ENCODE data around the gene ART5.
"Not testable (repeated sequence)": the region's sequence is repeated elsewhere in the genome, so short reads cannot be mapped to it uniquely, and the experiment has no call there.

The ART5 gene

DNA sequence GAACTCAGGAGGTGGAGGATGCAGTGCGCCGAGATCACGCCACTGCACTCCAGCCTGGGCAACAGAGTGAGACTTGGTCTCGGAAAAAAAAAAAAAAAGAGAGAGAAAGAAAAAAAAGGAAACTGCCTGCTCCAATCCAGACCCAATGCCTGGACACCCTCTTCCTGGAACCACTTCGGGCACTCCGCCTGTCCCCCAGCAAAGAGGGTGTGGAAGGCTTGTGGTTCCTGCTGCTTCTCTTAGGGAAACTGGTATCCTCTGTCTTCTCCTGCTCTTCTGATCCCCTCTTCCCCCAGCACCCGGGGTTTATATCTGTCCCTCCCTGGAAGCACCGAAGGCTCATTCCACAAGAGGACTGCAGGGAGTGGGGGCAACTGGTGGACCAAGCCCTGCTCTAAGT is 16.5 kb upstream of the ART5 start:
- no peak for DNase-seq (ENCODE audit: low read depth)

DNA sequence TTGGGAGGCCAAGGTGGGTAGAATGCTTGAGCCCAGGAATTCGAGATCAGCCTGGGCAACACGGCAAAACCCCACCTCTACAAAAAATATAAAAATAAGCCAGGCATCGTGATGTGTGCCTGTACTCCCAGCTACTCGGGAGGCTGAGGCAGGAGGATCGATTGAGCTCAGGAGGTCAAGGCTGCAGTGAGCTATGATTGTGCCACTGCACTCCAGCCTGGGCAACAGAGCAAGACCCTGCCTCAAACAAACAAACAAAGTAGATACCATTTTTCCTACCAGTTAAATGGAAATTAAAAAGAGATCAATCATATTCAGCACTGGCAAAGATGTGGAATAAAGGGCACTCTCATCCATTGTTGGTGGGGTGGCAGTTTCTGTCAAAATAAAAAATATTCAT is 15.5 kb upstream of the ART5 start:
- not testable (repeated sequence) for DNase-seq (ENCODE audit: low read depth)

DNA sequence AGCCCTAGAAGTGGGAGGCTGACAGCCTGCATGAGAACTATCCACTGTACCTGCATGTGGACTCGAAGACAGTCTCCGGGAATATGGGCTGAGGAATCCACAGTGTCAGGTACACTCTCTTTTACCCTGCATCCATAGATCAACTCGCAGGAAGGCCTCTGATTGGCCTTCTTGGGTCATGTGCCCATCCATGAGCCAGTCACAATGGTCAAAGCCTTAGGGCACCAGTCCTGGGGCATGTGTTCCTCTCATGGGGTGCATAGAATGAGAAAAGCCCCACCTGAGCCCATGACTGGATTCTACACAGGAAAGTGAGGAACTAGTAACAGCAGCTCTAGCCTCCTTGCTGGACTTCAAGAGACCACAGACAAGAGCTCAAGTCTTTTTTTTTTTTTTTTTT is 13.8 kb upstream of the ART5 start:
- DNase-seq (ENCODE audit: low read depth), result no peak

DNA sequence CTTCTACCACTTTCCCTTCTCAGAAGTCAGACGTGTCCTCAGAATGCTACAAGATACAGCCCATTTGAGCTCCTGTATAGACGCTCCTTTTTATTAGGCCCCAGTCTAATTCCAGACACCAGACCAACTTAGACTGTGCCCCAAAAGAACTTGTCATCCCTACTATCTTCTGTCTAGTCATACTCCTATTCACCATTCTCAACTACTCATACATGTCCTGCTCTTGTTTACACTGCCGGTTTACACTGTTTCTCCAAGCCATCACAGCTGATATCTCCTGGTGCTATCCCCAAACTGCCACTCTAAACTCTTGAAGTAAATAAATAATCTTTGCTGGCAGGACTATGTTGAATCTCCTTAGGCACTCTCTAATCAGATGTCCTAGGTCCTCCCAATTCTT is 10.7 kb upstream of the ART5 start:
- not testable (repeated sequence) for DNase-seq (ENCODE audit: low read depth)

DNA sequence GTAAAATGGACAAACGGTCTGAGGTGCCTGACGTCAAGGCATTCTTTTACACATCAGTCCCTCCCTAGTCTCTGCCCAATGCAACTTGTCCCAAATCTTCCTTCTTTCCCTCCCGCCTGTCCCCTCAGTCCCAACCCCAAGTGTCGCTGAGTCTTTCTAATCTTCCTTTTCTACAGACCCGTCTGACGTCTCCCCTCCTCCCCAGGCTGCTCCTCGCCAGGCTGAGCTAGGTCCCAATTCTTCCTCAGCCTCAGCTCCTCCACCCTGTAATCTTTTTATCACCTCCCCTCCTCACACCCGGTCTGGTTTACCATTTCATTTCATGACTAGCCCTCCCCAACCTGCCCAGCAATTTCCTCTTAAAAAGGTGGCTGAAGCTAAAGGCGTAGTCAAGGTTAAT is 7.6 kb upstream of the ART5 start:
- DNase-seq (ENCODE audit: low read depth), result not testable (repeated sequence)

DNA sequence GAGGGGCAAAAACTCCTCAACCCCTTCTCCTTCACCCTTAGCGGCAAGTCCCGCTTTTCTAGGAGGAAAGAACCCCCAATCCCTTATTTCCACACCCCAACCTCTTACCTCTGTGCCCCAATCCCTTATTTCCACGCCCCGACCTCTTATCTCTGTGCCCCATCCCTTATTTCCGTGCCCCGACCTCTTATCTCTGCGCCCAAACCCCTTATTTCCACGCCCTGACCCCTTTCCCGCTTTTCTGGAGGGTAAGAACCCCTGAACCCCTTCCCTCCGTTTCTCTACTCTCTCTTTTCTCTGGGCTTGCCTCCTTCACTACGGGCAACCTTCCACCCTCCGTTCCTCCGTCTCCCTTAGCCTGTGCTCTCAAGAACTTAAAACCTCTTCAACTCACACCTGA is 7.1 kb upstream of the ART5 start:
- DNase-seq (ENCODE audit: low read depth), result not testable (repeated sequence)

DNA sequence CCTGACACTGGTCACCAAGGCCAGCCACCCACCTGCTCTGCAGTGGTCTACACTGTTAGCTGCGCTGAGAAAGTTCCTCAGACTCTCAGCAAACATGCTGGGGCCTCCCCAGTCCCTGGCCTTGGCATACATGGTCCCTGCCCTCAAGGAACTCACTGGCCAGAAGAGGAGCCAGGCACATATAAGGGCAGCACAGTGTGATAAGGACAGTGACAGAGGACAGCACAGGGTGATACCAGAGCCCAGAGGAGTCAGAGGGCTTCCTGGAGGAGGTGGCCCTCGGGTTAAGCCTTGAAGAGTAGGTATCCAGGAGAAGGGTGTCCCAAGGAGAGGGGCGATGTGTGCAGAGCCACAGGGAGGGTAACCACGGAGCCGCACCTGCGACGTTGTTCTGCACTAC is 3.8 kb upstream of the ART5 start:
- DNase-seq (ENCODE audit: low read depth), result no peak

DNA sequence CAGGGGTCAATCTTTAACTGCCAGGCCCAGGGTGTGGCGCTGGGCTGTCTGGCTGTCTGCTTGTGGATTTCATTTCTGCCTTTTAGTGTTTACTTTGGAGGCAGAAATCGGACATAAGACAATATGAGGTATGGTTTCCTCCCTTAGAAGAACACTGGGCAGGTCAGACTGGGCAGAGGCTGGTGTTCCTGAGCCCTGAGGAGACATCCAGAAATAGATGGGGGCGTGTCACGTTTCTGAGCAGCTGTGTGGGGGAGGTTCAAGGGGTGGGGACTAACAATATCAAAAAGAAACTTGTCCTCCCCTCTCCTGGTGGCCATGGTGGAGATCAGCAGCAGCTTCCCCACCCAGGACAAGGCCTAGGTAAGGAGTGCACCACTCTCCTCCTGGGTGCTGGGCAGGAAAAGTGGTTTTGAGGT is 3.0 kb upstream of the ART5 start, which contains the start of gene ART1:
TSS of gene ART1 (plus strand) at position 312 of the 419 bp plus-strand sequence. CDS start 14,086 bp downstream, outside the sequence.
- DNase-seq (ENCODE audit: low read depth), result no peak

DNA sequence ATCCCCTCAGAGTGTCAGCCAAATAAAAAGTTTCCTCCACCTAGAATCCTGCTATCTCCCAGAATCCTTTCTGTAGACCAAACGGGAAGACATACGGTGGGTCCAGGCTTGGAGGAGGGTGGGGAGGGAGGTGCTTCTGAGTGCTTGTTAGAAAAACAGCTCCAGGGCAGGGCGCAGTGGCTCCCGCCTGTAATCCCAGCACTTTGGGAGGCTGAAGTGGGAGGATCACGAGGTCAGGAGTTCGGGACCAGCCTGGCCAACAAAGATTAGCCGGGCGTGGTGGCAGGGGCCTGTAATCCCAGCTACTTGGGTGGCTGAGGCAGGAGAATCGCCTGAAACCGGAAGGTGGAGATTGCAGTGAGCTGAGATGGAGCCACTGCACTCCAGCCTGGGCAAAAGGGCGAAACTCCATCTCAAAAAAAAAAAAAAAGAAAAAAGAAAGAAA is 1.3 kb upstream of the ART5 start:
- DNase-seq (ENCODE audit: low read depth), result not testable (repeated sequence)

DNA sequence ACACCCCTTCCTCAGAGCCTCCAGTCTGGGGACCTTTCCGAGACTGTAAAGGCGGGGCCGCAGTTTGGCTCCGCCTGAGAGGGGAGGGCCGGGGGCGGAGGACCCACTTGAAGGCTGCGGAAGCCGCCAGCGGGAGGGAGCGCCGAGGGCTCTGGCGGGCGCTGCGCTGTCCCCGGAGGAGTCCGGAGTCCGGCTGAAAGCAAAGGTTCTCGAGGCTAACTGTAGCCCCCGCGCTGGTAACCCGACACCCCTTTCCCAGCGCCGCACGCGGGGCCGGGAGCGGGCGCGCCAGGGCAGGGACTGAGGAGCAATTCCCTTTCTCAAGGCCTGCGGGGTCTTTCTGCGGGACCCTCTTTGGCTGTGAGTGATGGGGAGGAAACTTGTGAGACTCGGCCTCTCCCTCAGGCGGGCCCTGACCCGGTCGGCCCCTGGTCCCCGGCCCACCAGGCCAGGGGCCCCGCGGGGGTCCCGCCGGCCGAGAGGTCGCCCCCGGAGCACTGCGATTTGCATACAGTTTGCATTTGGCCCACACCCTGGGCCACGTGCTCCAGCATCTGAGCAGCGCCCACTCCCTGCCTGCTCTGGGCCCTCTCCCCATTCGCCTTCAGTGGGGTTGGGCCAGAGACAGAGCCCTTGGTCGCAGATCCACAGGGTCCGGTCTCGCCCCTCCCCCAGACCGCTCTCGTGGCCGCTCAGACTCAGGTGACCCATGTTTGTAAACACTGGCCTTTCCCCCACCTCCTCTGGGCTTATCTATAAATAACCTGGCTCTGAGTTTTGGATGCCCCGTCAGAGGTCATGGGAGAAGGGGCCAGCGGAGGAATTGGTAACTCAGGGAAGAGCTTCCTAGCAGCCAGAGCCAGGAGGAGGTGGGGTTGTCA is 519 bp upstream of the ART5 start:
- peak; percentile 41 for DNase-seq (ENCODE audit: low read depth)

DNA sequence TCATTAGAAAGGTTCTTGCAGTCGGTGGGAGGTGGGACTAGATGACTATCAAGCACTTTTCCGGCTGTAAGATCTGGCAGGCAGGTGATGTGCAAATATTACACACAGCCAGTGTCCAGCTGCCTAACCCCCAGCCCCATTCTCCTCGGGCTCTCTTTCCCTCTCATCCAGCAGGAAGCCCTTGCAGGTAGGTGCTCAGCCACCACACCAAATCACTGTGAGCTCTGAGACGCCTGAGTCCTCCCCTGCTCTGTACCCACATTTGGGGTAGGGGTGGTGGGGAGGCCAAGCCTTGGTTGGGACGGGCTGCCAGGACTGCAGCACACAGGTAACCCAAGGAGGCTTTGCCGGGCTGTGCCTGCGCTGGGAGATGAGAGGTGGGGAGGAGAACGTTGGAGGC is 601 bp downstream of the ART5 start:
- DNase-seq (ENCODE audit: low read depth), result no peak

DNA sequence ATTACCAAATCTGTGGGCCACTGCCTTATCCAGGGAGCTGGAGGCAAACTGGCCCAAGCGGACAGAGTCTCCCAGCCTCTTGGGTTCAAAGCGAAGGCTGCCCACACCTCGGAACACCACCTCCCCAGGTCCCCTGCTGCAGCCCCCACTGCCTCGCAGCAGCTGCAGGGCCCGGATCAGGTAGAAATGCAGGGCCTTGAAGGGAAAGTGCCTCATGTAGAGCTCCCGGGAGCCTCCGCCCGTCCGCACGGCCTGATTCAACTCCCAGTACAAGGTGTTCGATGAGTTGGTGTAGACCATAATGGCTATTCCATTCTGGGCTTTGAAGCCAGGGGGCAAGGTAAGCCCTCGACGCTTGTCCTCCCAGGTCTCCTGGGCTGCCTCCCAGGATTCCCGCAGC is 2.0 kb downstream of the ART5 start:
- DNase-seq (ENCODE audit: low read depth), result no peak

DNA sequence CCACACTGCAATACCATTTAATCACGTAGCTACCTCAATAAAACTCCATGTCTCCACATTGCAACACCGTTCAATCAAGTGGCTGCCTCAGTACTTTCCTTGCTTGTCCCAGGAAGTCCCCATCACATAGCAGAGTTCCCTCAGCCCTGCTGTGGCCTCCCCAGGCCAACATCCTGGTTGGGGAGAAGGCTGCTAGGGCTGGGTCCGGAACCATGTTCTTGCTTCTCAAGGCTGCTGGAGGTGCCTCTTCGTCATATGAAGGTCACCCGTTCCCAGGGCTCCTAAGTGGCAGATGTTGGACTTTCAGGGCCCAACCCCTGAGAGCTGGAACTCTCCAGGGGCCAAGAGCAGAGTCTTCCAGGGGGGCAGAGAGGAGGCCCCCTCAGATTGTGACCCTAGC is 3.3 kb downstream of the ART5 start:
- no peak for DNase-seq (ENCODE audit: low read depth)

DNA sequence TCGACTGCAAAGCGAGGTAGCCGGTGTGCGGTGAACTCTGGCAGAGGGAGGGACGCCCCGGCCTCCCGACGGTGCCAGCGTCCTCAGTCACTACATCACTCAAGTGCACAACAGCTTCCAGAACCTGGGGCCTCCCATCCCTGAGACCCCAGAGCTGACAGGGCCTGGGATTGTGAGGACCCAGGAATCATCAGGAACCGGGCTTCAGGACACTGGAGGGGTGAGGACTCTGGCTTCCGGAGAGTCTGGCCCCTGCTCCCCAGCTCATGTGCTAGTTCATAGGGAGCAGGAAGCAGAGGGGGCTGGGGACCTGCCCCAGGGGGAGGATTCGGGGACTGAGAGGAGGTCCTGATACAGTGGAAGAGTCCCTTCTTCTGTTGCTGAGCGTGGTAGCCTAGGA is 4.6 kb downstream of the ART5 start:
- no peak for DNase-seq (ENCODE audit: low read depth)

DNA sequence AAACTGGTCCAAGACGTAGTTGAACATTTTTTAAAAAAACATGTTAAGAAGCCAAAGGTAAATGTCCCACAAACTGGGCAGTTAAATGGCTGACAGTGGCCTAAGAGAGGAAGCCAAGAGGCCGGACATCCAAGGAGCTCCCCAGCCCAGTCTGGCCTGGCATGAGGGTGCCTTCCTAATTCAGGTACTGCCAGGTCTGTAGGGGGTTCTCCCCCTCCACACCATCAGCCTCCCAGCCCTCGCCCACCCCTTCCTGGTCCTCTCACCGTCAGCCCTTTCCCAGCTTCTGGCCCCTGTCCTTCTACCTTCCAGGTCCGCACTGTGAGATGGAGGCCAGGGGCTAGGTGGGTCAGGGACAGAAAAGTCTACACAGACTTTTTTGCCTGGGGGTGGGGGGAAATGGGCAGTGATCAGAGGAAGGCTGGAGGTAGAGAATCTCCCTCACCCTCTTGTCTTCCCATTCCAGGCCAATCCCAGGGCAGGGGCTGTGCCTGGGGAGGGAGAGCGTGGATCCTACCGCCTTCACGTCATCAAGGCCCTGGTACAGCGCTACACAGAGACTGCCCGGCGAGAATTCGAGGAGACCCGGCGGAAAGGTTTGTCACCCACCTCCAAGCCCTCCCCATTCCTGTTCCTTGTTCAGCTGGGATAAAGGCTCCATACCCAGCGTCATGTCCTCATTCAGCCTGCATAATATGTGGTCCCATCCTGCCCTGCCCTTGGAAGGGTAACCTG is 6.0 kb downstream of the ART5 start:
- DNase-seq (ENCODE audit: low read depth), result no peak

DNA sequence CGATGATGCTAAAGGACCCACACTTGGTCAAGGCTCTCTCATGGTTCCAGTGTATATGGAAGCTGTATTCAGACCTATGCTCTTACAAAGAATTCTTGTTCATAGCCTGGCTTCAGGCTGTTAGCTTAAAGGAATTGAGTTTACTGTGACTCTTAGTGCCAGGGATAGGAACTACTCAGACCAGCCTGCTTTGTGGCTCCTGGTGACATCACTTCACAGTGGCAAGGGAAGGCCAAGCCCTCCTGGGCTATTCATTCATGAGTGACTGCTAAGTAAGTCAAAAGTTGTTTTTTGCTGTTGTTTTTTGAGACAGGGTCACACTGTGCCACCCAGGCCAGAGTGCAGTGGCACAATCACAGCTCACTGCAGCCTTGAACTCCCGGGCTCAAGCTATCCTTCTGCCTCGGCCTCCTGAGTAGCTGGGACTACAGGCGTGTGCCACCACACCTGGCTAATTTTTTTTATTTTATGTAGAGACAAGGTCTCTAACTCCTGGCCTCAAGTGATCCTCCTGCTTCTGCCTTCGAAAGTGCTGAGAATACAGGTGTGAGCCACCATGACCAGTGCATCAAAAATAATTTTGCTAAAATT is 9.6 kb downstream of the ART5 start:
- no peak for DNase-seq (ENCODE audit: low read depth)

DNA sequence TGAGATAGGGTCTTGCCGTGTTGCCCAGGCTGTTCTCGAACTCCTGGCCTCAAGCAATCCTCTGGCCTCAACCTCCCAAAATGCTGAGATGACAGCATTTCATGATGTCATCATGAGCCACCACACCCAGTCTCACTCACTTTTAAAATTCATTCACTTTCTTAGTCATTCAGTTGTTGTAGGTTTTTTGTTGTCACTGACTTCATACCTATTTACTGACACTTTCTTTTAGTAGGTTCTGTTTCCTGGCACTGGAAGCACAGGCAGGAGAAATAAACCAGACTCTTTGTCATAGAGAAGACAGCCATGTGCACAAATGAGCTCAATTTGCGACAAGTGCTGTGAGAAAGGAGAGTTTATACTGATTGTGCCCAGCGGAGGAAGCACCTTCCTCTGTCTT is 10.5 kb downstream of the ART5 start:
- no peak for DNase-seq (ENCODE audit: low read depth)

DNA sequence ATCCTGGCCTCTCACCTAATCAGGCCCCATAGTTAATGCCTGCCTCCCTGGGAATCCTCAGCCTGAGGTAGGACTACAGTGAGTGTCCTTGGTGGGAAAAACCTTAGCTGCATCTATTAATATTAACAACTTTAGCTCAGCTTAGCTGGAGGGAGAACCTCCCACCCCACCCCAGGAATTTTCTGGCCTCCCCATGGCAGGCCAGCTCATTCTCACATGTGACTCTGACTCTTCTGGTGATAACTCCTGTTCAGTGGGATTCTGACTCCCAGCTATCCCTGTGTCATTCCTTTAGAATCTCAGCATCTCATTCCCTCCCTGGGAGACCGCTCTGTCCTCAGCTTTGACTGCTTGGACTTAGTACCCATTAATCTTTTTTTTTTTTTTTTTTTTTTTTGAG is 14.5 kb downstream of the ART5 start:
- DNase-seq (ENCODE audit: low read depth), result no peak

DNA sequence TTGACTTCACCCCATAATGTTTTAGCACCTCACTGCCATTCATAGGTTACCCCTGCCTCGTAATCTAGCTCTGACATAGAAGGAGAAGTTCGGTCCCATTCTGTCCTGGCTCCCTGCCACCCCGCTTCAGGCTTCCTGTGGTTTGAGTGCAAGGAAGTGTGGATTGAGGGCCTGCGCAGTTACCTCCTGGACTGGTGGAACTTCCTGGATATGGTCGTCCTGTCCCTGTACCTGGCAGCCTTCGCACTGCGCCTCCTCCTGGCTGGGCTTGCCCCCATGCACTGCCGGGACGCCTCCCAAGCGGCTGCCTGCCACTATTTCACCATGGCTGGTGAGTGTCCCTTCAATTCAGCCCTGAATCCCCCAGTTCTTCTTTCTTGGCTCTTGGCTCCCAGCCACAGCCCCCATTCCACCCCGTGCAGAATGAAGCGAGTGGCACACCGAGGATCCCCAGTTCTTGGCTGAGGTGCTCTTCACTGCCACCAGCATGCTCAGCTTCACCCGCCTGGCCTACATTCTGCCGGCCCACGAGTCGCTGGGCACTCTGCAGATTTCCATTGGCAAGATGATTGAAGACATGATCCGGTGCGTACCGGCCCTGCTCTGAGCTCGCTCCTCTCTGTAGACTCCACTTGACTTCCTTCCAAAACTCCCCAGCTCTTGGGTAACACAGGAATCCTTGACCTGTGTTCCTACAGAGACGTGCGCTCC is 15.4 kb downstream of the ART5 start:
- DNase-seq (ENCODE audit: low read depth), result no peak

DNA sequence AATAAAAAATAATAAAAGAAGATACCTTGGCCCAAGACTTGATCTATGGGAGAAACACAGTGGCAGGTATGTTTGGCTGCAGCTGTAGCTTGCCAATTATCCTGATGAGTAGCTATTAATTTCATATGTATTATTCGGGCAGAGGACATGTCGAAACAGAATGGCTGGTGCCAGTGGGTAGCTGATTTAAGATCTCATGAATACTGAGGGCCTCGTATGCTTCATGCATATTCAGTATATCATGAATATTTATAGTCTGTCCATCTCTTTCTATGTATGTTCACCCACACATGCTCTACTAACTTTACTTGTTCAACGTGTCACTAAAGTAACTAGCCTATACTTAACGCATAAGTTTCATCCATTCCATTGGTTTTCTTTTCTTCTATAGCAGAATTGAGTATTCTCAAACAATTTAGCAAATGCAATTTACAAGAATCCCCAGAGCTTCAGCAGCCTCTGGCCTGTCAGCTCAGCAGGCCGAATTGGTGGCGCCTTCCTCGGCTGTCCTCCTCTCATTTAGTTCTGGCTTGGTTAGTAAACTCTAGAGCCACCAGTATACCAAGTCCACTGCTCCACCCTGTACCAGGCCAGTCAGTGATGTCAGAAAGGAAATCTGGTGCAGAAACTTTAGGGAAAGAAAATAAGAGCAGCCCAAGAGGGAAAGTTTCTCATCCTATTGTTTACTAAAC is 17.9 kb downstream of the ART5 start:
- DNase-seq (ENCODE audit: low read depth), result no peak

DNA sequence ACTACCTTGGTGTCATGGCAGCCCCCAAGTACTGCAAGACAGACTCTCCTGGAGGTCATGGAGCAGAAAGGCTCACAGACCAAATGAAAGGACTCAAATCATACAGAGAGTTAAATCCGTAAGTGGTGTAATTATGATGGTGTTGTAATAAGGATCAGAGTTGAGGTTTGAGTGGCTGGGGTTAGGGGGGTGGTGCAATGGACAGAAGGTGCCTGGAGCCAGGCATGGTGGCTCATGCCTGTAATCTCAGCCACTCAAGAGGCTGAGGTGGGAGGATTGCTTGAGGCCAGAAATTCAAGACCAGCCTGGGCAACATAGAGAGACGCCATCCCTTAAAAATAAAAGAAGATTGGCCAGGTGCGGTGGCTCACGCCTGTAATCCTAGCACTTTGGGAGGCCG is 18.7 kb downstream of the ART5 start:
- no peak for DNase-seq (ENCODE audit: low read depth)

DNA sequence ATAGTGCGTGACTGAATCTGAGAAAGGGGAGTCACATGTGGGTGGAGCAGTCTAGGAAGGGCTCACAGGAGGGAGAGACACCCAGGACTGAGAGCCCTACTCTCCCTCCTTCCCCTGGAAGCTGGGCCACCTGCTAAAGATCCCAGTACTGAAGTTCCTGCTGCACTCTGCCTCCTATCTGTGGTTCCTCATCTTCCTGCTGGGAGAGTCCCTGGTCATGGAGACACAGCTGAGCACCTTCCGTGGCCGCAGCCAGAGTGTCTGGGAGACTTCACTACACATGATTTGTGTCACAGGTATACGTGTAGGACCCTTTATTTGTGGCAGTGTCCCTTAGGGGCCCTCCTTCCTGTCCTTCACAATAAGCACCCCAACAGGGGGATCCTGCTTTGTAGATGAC is 19.3 kb downstream of the ART5 start:
- DNase-seq (ENCODE audit: low read depth), result no peak
